GM18873 (cell line): ENCODE data around the gene LRRK1.

ENCODE experiments used
- ATAC-seq: cut with Tn5 transposase; IDR thresholded peaks from one replicate; pipeline ENCODE4 v1.9.1; 2021; ENCODE audit warnings: mild to moderate bottlenecking, moderate library complexity, moderate number of reproducible peaks; ENCODE audit not compliant: unreplicated experiment, low FRiP score

Gene LRRK1

DNA sequence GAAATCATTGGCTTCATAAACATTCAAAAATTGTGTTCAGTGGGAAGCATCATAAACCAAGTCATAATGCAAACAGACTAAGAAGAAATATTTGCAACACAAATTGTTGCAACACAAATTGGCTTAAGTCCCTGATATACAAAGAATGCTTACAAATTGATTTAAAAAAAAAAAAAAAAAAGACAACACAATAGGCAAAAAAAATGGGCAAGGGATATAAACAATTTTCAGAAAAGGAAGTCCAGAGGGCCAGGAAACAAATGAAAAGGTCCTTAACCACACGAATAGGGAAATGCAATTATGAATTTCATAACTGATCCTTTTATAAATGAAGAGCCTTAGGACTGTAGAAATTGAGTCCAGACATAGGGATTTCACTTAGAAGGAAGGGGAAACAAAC, 98.9 kb downstream of the LRRK1 start:
- ATAC-seq = no peak

DNA sequence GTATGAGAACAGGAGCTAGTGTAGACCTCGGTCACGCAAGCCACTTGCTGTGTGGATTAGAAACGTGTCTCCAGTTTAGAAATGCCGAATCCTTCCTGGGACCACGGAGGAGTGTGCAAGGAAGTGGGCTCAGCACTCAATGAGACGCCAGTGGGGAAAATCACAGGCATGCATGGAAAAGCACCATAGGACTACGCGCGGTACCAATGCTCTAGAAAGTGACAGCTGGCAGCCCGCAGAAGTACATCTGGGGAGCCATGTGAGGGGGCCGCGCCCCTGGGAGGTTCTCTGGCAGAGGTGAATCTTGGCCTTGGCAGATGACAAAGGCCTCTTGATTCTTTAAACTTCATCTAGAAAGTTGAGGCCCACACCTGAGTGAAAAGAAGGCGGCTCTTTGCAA, 99.3 kb downstream of the LRRK1 start:
- no peak for ATAC-seq

DNA sequence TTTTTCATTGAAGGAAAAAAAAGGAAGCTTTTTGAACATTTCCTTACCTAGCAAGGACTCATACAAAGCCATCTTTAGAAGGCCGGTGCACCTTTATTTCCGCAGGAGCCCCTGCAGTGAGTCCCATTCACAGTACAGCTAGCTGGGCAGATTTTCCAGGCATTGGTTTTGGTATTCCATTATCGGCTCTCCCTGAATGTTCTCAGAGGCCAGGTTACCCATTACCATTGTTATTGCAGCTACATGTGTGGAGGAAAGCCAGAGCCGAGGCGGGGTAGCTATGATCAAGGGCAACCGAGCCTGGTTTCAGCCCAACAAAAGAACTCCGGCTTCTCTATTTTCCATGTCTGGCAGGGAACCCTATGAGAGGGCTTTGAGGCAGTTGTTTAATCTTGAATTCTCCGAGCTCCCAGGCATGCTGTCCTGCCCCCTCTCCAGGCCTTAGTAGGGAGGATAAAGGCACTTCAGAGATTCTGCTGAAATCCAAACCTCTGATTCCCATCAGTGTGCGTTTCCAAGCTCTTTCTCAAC, 100.3 kb downstream of the LRRK1 start:
- no peak for ATAC-seq

DNA sequence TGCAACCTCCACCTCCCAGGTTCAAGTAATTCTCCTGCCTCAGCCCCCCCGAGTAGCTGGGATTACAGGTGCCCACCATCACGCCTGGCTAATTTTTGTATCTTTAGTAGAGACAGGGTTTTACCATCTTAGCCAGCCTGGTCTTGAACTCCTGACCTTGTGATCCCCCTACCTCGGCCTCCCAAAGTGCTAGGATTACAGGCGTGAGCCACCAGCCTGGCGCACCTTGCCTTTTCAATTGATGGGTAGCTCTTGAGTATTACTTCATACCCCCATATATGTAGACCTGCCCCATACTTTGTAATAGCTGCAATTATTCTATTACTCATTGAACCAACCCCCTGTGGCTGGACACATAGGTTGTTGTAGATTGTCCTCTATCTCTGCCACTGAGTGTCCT, 101.3 kb downstream of the LRRK1 start:
- ATAC-seq = no peak

DNA sequence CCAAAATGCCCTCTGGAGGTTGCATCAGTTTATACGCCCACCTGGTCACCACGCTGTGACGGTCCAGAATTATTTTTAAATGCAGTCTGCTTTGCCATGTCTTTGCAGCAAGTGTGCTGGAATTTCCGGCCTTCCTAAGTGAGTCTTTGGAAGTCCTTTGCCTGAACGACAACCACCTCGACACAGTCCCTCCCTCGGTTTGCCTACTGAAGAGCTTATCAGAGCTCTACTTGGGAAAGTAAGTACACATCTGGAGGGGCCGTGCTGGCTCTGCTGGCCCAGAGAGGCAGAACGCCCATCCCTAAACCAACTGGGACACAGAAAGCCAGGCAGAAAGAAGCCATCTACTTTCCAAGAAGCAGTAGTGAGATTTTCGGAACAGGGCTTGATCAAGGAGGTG, 101.8 kb downstream of the LRRK1 start:
- no peak for ATAC-seq

DNA sequence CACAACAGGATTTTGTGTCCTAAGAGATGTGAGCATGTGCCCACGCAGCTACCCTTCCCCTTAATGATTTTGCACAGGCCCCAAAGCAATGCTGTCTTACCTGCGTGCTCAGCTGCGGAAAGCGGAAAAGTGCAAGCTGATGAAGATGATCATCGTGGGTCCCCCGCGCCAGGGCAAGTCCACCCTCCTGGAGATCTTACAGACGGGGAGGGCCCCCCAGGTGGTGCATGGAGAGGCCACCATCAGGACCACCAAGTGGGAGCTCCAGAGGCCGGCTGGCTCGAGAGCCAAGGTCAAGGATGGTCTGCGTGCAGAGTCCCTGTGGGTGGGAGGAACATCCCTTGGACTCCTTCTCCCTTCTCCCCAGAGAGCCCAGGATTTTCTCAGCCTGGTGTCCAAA, 103.1 kb downstream of the LRRK1 start:
- no peak for ATAC-seq

DNA sequence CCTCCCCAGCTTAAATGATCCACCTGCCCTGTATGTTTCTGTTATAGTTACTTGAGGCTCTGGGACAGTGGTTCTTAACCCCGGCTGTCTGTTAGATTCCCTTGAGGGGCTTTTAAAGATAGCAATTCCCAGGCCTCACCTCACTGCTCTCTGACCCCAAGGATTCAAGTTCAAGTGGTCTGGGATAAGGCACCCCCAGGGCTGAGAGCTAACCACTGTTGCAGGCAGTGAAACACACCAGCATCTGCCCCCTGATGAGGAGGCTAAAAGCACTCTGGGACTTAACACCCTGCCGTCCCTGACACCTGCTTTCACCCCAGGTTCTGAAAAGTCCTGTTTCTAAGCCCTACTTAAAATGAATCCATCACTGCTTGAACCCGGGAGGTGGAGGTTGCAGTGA, 103.7 kb downstream of the LRRK1 start:
- ATAC-seq = no peak

DNA sequence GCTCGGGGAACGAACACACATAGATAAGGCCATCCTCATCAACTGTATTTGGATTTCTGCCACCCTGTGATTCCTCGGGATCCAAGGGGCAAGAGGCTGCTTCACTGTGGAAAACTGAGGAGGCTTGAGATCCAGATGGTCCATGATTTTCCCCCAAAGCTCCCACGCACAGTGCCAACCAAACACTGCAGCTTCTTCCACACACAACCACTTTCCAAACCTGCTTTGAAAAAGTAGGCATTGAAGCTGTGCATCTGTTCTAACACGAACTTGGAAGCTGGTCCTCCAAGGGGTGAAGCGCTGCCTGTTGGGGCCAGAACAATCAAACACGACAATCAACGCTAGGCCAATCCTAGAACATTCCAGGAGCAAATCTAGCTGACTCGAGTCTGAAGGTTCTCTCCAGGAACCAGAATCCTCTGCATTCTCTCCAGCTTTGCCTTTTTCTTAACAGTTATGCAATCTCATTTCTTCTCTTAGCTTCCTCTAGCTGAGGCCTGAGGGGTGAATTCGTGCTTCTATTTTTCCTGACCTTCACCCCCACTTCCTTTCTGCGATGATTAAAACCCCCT, 104.4 kb downstream of the LRRK1 start:
- ATAC-seq = no peak

DNA sequence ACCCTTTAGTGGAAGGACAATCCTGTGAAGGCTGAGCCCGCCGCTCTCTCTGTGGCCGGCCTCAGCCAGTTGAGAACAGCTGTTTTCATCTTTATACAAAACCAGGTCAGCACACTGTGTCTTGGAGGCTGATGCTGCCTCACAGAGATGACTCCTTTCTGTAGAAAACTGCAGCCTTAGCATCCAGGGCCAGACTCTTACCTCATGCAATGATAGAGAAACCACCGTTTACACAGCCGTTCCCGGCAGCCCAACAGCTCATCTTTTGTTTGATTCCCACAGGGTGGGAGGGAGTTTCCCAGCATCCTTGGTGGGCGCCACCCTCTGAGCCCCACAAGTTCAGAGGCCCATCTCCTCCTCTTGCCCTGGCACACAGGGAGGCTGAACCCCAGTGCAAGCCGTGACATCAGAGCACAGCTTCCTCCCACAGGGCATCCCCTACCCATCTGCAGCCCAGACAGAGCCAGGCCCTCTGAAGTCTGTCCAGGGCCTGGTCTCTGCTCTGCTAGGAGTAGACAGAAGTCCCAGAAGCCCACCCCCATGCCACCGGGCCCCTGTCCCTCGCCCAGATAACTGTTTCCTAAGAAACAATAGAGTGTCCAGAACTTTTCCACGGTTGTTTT, 105.0 kb downstream of the LRRK1 start:
- no peak for ATAC-seq

DNA sequence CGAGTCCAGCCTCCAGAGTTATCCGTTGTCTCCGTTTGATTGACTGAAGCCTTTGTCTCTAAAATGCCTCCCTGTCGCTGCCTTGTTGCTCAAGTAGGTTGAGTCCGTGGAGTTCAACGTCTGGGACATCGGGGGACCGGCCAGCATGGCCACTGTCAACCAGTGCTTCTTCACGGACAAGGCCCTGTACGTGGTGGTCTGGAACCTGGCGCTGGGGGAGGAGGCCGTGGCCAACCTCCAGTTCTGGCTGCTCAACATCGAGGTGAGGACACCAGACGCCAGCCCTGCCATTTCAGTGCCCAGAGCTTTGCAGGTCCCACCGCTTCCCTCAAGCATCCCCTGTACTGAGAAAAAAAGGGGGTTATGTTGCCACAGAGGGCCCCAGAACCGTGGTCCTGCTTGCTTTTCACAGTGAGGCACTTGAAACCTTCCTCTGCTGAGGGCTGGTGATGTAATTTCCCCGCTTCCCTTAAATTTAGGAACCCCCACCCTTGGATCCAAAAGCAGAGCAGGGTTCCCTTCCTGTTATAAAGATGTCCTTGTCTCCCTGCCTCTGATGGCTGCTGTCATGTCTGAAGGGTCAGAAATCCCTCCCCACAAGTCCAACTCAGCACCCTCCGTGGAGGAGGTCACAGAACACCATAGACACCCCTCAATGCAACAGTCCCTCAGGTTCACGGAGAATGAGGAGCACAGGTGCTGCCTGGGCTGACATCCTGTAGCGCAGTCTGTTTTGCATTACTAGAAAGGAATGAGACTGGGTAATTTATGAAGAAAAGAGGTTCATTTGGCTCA, 105.7 kb downstream of the LRRK1 start:
- no peak for ATAC-seq

DNA sequence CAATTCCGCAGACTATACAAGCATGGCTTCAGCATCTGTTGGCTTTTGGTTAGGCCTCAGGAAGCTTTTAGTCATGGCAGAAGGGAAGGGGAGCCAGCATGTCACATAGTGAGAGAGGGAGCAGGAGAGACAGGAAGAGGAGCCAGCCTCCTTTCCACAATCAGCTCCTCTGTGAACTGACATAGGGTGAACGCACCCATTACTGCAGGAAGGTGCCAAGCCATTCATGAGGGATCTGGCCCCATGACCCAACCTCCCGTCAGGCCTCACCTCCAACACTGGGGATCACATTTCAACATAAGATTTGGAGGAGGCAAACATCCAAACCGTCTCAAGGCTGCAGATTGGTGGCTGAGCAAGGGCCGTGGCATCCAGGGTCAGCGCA, 106.3 kb downstream of the LRRK1 start:
- ATAC-seq = no peak

DNA sequence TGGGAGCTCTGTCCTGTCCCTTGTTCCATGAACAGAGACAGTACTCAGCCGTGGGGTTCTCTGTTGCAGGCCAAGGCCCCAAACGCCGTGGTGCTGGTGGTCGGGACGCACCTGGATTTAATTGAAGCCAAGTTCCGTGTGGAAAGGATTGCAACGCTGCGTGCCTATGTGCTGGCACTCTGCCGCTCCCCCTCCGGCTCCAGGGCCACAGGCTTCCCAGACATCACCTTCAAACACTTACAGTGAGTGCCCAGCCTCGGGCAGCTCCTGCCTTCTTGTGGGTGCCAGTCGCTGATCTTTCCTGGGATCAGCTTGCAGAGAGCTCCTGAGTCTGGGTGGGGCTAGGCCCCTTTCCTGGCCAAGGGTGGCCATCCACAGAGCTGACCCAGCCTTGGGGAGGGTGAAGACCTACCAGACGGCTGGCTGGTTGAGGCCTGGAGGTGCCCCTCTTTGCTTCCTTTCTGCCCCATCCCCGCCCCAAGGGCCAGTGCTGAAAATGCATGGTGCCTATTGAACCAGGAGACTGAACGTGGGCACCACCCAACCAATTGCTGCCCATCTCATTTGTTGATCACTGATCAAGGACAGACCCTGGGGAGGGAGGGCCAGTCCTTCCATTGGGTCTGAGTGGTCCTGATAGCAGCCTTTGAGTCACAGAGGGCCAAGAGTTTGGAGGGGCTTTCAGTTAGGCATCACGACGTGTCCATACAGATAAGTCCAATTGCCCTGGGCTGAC, 106.9 kb downstream of the LRRK1 start:
- ATAC-seq = no peak

DNA sequence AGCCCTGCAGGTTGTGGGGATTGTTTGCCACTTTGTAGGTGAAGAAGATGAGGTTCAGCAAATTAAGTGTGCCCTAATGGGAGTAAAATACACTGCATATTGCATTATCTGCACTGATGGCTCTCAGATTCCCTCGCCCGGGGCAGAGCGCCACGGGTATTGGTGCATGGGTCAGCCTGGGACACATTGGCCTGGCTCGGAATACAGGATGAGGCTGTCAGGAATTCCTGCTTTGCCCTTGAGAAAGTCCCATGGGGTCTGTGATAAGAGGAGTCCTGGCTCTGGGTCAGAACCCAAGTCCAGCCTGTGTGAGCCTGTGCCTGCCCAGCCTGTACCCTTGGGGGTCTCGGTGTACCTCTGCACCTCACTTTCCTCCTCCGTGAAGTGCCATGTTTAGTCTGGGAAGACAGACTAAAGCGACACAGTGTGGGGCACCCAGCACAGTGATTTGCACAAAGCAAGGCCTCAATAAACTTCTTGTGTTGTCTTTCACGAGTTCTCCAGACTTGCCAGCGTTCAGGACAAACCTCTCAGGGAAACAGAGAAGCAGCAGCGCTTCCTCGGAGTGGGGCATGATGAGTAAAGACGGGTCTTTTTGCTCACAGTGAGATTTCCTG, 107.6 kb downstream of the LRRK1 start:
- no peak for ATAC-seq

DNA sequence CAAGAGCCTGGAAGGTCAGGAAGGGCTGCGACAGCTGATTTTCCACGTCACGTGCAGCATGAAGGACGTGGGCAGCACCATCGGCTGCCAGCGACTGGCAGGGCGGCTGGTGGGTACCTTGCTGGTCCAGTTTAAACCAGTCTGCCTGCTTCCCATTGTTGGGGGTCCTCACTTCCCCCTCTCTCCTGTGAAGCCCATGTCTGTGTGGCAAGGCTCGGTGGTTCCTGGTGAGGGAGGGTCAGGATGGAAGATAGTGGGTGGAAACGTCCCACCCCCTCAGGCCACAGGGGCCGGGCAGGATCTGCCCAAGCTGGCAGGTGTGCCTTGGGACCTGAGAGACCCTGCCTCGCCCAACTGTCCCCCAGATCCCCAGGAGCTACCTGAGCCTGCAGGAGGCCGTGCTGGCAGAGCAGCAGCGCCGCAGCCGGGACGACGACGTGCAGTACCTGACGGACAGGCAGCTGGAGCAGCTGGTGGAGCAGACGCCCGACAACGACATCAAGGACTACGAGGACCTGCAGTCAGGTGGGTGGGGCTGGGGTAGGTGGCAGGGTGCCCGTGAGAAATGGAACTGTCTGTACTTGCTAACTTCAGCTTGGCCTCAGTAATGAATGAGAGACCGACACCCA, 108.2 kb downstream of the LRRK1 start:
- no peak for ATAC-seq

DNA sequence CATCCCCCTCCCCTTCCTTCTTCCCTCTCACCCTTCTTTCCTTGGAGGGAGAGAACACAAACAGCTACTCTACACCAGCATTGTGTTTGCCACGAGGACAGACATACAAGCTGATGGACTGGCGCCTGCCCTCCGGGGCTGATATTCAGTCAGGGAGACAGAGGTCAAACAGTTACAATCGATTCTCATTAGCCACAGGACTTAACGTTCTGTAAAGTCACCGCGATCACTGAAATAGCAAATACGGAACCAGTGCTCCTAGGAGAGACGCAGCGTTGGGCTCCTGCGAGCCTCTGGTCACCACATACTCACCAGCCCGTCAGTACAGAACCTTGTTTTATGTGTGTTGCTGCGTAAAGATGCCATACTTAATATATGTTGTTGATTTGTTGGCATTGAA, 108.8 kb downstream of the LRRK1 start:
- no peak for ATAC-seq

DNA sequence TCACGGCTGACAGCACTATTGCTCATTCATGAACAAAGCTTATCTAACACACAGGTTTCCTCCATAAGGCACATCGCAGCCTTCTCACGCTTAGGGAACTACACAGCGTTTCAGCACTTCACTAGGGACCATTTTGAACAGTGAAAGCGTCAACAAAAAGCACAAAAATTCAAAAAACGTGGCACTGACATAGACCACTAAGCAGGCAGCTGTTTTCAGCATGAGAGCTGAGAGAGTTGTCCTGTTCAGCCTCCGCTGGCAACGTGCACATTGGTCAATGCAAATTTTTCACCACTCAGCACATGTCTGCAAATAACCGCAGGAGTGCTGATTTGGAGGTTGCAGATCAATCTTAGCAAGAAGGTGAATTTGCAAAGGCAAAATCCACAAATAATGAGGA, 109.2 kb downstream of the LRRK1 start:
- no peak for ATAC-seq

DNA sequence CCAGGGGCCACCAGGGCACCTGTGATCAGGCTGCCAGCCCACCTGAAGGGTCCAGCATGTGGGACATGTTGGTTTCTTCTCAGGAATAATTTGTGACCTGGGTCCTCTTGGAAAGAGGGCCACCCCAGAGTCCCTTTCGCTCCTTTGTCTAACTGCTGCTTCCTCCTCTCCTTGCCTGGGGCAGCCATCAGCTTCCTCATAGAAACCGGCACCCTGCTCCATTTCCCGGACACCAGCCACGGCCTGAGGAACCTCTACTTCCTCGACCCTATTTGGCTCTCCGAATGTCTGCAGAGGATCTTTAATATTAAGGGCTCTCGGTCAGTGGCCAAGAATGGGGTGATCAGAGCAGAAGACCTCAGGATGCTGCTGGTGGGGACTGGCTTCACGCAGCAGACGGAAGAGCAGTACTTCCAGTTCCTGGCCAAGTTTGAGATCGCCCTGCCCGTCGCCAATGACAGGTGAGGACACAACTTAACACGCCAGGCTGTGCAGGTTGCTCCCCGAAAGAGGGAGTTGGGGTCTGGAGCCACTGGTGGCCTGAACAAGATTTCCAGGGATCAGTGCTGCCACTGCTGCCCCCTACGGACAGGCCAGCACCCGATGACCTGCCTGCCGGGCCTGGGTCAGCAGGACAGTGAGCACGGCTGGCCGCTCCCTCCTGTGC, 109.7 kb downstream of the LRRK1 start:
- ATAC-seq = no peak

DNA sequence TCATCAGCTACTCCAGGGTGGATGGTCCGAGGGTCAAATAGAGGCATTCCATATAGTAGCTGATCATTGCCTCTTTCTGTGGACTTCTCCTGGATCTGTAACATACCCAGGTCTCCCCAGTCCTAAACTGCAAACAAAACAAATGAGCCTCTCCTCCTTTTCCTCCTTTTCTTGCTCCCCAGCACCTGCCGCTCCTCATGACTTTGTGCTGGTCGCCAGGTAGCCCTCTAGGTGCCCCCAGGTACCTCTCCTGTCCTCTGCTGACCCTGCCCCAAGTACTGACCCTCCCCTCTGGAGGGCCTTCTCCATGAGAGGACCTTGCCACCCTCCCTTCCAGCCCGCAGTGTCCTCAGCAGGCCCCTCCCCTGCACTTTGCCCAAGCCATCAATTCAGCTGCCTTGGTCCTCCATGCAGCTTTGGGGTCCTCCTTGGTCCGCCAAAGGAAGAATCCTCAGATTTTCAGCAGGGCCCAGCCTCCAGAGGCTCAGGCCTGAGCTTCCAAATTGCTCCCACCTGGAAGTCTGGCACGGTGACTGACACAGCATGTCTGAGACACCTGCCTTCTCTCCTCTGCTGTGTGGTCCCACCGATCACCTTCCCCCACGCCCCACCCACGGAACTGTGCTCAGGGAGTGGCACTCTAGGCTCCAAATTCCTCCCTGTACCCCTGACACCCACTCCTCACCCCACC, 111.0 kb downstream of the LRRK1 start:
- no peak for ATAC-seq

DNA sequence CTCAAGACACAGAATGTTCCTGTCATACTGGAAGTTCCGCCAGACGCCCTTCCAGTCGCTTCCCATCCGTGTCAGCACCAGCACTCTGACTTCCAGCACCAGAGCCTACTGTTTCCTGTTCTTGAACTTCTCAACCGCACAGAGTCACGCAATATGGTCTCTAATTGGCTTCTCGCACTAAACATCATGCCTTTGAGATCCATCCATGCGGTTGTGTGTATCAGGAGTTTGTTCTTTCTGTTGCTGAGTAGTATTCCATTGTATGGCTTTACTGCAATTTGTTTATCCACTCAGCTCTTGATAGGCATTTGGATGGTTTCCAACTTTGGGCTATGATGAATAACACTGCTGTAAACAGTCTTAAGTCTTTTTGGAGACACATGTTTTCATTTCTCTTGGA, 112.1 kb downstream of the LRRK1 start:
- no peak for ATAC-seq
